Mononuclear cell (primary cell): ENCODE measurements around the gene ADGRD2. TPM values are rescaled to one million over a fixed set of nuclear protein-coding genes. Genes with fewer than 3 reads are reported as not detected.

Source experiments
- H3K27me3 ChIP-seq: 2 replicates; pipeline ENCODE4 v1.6.0; 2011; ENCODE audit warnings: low read length, control low read depth; ENCODE audit not compliant: insufficient read depth
- H3K4me1 ChIP-seq: 2 replicates; pipeline ENCODE4 v1.5.1; 2011; ENCODE audit warnings: mild to moderate bottlenecking, low read length, control low read depth; ENCODE audit not compliant: insufficient read depth
- H3K4me3 ChIP-seq: 2 replicates; pipeline ENCODE4 v1.5.1; 2011; ENCODE audit warnings: mild to moderate bottlenecking, low read length, moderate library complexity
- H3K9me3 ChIP-seq: 2 replicates; pipeline ENCODE4 v1.5.1; 2011; ENCODE audit warnings: low read depth, mild to moderate bottlenecking, control low read depth, low read length
- total RNA-seq: library from RNA; depleted of rRNA; stranded (reverse); fragments of >200 nt; gene quantifications from one replicate; pipeline ENCODE4 v1.2.3, GENCODE V29; 2012

ADGRD2 gene
- total RNA-seq, 1 donor: 0.10 TPM

- Histone ChIP-seq H3K4me3 (no peak overlapping the region), H3K4me1 (no peaks in the 10 kb centered on the region), H3K27me3 (peaks cover 19% of the 10 kb centered on the region), H3K9me3 (no peaks in the 10 kb centered on the region)
Observed at GRCh38 chr9:124448019-124448418, 2.2 kb upstream of the ADGRD2 start.

DNA sequence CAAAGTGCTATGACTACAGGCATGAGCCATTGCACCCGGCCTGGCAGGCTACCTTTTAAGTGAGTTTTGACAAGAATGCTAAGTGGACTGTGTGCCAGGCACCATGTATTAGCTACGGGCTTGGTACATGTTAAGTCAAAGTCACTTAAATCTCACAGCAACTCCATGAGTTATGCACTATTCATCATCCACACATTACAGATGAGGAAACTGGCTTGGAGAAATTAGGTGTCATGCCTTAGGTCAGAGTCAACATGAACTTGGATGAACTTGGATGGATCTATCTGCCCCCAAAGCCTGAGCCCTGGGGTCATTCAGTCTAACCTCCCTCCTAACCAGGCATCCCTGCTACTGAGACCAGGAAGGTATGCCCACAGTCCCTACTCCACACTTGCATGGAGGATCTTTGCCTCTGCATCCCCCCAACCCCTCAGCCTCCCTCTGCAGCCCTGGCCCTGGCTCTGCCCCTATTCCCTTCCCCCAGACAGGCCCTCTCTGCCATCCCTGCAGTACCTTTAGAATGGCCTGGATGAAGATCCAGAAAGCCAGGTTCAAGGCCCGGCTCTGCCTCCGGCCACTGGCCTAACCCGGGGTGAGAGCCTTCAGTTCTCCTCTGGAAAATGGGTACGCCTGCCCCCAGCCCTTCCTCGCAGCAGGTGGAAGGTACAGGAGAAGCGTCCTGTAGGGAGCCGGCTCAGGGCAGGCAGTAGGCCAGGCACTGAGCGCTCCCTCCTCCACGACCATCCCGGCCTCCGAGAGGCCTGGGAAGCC, 685 bp upstream of the ADGRD2 start:
- H3K4me1 ChIP-seq: no peaks in the 10 kb centered on the region
- no peak overlapping the region for H3K4me3 ChIP-seq
- peaks cover 19% of the 10 kb centered on the region for H3K27me3 ChIP-seq
- H3K9me3 ChIP-seq: no peaks in the 10 kb centered on the region

- peaks cover 19% of the 10 kb centered on the region for H3K27me3 ChIP-seq
- H3K4me3 ChIP-seq: no peak overlapping the region
- no peaks in the 10 kb centered on the region for H3K9me3 ChIP-seq
- no peaks in the 10 kb centered on the region for H3K4me1 ChIP-seq
Observed at GRCh38 chr9:124450931-124451661, 845 bp downstream of the ADGRD2 start.

- no peaks in the 10 kb centered on the region for H3K4me1 ChIP-seq
- H3K4me3 ChIP-seq: no peak overlapping the region
- H3K27me3 ChIP-seq: peaks cover 19% of the 10 kb centered on the region
- no peaks in the 10 kb centered on the region for H3K9me3 ChIP-seq
Observed at GRCh38 chr9:124452326-124452725, 2.1 kb downstream of the ADGRD2 start.

GRCh38 chr9:124452841-124453585, 2.8 kb downstream of the ADGRD2 start:
- no peak overlapping the region for H3K4me3 ChIP-seq
- H3K27me3 ChIP-seq: peaks cover 19% of the 10 kb centered on the region
- H3K9me3 ChIP-seq: no peaks in the 10 kb centered on the region
- no peaks in the 10 kb centered on the region for H3K4me1 ChIP-seq

DNA sequence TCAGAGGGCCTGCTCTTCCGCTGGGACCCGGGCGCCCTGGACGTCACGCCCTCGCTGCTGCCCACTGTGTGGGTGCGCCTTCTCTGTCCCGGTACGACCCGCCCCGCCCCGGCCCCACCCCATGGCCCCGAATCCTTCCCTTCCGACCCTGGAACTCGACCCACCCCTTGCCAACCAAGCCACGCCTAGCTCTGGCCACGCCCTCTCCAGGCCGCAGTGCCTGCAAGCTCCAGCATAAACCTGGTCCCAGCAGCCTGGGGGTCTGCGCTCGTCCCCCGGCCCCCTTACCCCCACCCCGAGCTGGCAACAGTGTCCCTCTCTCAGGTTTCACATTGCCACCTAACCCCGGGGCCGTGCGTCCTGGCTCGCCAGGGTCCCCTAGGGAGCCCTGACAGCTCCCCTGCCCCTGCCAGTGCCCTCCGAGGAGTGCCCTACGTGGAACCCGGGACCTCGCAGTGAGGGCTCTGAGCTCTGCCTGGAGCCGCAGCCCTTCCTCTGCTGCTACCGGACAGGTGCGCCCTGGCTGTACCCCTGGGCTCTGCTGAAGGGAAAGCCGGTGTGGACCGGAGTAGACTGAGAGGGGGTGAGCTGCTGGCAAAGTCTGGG, 3.4 kb downstream of the ADGRD2 start:
- Histone ChIP-seq H3K27me3 (peaks cover 19% of the 10 kb centered on the region), H3K9me3 (no peaks in the 10 kb centered on the region), H3K4me3 (no peak overlapping the region), H3K4me1 (no peaks in the 10 kb centered on the region)

DNA sequence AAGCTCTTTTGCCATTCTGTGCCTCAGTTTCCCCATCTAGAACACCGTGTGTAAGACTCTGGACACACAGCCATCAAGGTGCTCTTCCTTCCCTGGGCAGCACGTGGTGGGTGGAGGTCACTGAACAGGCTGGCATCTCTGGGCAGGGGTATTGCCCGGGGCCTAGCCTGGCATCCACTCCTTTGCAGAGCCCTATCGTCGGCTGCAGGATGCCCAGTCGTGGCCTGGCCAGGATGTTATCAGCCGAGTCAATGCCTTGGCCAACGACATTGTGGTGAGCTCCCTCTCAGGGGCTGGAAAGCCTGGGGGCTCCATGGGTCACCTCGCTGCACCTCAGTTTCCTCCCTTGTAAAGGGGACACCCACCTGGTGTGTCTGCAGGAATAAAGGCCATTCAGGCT, 4.0 kb downstream of the ADGRD2 start:
- no peaks in the 10 kb centered on the region for H3K4me1 ChIP-seq
- no peaks in the 10 kb centered on the region for H3K9me3 ChIP-seq
- no peak overlapping the region for H3K4me3 ChIP-seq
- H3K27me3 ChIP-seq: peaks cover 19% of the 10 kb centered on the region

GRCh38 chr9:124454791-124455443, 4.7 kb downstream of the ADGRD2 start:
- H3K9me3 ChIP-seq: no peaks in the 10 kb centered on the region
- peaks cover 19% of the 10 kb centered on the region for H3K27me3 ChIP-seq
- H3K4me3 ChIP-seq: no peak overlapping the region
- H3K4me1 ChIP-seq: no peaks in the 10 kb centered on the region

- Histone ChIP-seq H3K9me3 (no peaks in the 10 kb centered on the region), H3K4me3 (no peak overlapping the region), H3K4me1 (no peaks in the 10 kb centered on the region), H3K27me3 (peaks cover 15% of the 10 kb centered on the region)
Observed at GRCh38 chr9:124455820-124456219, 5.6 kb downstream of the ADGRD2 start.

- Histone ChIP-seq H3K4me1 (no peaks in the 10 kb centered on the region), H3K27me3 (peaks cover 8% of the 10 kb centered on the region)
Observed at GRCh38 chr9:124456341-124457078, 6.3 kb downstream of the ADGRD2 start.

DNA sequence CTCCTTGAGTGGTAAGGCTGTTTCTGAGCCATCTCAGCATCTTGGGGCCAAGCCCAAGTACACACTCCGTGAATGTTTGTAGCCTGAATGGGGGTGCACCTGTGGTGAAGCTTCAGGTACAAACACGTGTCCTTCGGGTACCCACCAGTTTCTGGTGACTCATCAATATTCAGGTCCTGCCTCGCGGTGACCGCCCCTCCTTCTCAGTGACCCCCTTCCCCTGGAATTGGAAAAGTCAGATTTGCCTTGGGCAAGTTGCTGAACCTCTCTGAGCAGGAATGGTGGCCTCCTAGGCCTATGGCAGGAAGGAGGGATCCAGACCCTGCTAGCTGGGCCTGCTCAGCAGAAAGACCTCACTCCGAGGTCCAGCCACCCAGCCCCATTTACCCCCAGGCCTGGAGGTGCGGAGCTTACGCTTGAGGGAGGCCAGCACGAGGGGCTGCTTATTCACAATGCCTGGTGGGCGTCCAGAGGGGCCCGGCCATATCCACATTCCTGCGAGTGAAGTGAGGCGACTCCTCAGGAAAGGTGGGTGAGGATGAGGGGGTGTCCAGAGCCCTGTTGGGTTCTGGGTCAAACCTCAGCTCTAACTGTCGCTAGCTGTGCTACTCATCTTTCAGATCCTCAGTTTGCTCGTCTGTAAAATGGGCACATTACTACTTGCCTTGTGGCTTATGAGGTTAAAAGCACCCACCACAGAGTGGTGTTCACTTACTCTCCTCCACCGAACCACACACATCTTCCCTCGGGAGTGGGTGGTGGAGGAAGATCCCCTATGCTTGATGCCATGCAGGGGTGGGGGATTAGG, 7.0 kb downstream of the ADGRD2 start:
- Histone ChIP-seq H3K4me3 (no peak overlapping the region), H3K9me3 (no peaks in the 10 kb centered on the region), H3K27me3 (peaks cover 4% of the 10 kb centered on the region), H3K4me1 (no peaks in the 10 kb centered on the region)

More at GRCh38 chr9:124456341-124457078, 6.3 kb downstream of the ADGRD2 start:
- Histone ChIP-seq H3K9me3 (no peaks in the 10 kb centered on the region), H3K4me3 (no peak overlapping the region)

DNA sequence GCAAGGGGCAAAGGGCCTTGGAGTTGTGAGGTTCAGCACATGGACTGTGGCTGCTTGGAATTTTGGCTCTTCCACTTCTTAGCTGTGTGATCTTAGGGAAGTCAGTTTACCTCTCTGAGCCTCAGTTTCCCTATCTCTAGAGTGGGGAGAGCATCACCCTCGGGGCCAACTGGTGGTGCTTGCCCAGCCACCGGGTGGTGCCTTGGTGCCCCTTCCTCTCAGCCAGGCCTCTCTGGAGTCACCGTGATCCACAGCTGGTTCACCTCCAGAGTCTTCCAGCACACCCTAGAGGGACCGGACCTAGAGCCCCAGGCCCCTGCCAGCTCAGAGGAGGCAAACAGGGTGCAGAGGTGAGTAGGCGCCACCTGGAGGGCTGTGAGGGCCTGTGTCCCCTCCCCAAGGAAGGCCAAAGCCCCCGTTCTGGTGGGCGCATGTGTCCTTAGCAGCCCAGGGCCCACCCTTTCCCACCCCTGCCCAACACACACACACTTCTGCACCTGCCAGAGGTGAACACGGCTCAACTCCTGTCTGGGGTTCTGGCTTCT, 7.7 kb downstream of the ADGRD2 start:
- H3K9me3 ChIP-seq: no peaks in the 10 kb centered on the region
- no peaks in the 10 kb centered on the region for H3K27me3 ChIP-seq
- H3K4me3 ChIP-seq: no peak overlapping the region
- no peaks in the 10 kb centered on the region for H3K4me1 ChIP-seq

DNA sequence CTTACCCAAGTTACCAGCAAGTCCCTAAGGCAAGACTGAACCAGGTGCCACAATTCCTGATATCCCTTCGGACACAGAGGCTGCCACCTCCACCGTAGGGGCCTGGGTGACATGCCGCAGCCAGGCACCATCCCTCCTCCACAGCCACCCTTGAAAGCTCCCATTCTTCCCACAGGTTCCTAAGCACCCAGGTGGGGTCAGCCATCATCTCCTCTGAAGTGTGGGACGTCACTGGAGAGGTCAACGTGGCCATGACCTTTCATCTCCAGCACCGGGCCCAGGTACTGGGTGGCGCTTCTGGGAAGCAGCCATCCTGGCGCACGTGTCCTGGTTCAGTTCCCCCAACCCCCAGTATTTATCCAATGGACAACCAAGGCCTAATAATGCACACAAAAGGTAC, 8.2 kb downstream of the ADGRD2 start:
- Histone ChIP-seq H3K4me3 (no peak overlapping the region), H3K9me3 (no peaks in the 10 kb centered on the region), H3K4me1 (no peaks in the 10 kb centered on the region), H3K27me3 (no peaks in the 10 kb centered on the region)
